Stimulated activated CD8-positive, alpha-beta memory T cell treated with anti-CD3 and anti-CD28 coated beads, Interleukin-12 subunit alpha, Interleukin-12 subunit beta, amount 100 ng/mL, for 24 hours (primary cell): ENCODE measurements around the gene MAP3K7CL.

Experiments used
- DNase-seq: peaks from one replicate; pipeline ENCODE4 v3.0.0-alpha.2; 2020; ENCODE audit errors: extremely low read depth

MAP3K7CL gene

GRCh38 chr21:29195981-29196669 lies 65.7 kb downstream of the MAP3K7CL start:
- peak; percentile 24 for DNase-seq

GRCh38 chr21:29196670-29197191 lies 66.3 kb downstream of the MAP3K7CL start:
- no peak for DNase-seq

GRCh38 chr21:29201186-29201585 lies 70.7 kb downstream of the MAP3K7CL start:
- no peak for DNase-seq

- no peak for DNase-seq
These were observed 74.6 kb downstream of the MAP3K7CL start for GRCh38 chr21:29205009-29205408.

DNA sequence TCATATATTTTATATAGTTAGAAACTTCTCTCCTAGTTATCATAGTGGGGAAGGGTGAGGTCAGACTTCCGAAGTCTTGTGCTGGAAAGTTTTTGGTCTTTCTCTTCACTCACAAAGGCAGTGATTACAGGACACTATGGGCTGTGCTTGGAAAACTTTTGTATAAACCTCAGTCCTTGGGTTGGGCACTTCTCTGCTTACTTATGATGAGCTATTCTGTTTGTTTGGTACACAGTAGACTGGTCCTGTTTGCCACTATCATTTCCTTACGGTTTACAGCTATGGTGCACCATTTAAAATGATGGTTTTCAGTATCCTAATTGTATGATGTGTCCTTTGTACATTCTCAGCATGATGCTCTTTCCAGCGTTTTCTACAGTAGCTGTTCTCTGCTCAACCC lies 75.5 kb downstream of the MAP3K7CL start:
- no peak for DNase-seq

GRCh38 chr21:29206445-29206844 lies 76.0 kb downstream of the MAP3K7CL start:
- DNase-seq: no peak

DNA sequence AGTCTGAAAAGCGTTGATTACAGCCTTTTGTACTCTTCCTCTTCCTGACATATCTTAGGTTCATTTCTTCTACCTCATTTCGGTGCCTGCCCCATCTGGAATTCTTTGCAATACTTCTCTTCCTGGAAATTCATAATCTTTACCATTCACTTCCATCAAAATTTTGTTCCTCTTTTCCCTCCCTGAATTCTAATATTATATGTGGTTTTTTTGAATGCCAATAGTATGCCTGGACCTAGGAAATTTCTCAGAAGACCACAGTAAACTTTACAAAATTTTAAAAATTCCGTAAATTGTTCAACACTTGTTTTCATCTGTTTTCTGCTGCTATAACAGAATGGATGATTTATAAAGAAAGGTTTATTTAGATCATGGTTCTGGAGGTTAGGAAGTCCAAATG lies 76.8 kb downstream of the MAP3K7CL start:
- no peak for DNase-seq

GRCh38 chr21:29208044-29208681 lies 77.7 kb downstream of the MAP3K7CL start:
- no peak for DNase-seq

GRCh38 chr21:29208682-29209059 lies 78.2 kb downstream of the MAP3K7CL start:
- DNase-seq: no peak

DNA sequence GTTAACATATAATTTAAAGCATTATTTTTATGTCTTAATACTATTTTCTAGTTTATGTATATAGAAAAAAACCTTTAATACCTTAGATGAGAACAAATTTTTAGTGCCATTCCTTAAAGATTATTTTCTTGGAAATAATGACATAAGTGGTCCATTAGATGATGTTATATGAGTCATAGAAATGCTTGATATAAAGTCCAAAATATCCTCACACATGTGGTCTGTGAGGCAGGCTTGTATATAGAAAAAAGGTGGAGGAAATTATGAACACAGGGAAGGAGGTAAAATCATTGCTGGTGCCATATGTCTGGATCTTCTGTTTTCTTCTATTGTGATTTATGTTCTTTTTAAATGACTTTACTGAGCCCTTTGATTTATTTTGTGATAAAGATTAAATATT lies 79.3 kb downstream of the MAP3K7CL start:
- no peak for DNase-seq

DNA sequence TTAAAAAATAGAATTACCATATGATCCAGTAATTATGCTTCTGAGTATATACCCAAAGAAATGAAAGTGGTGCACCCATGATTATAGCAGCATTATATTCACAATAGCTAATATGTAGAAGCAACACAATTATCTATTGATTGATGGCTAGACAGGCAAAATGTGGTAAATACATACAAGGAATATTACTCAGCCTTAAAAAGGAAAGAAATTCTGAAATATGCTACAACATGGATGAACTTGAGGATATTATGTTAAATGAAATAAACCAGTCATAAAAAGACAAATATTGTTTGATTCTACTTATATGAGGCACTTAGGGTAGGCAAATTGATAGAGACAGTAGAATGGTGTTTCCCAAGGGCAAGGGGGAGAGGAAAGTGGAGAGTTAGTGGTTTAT lies 80.8 kb downstream of the MAP3K7CL start:
- DNase-seq: no peak

GRCh38 chr21:29212446-29212845 lies 82.0 kb downstream of the MAP3K7CL start:
- no peak for DNase-seq

DNA sequence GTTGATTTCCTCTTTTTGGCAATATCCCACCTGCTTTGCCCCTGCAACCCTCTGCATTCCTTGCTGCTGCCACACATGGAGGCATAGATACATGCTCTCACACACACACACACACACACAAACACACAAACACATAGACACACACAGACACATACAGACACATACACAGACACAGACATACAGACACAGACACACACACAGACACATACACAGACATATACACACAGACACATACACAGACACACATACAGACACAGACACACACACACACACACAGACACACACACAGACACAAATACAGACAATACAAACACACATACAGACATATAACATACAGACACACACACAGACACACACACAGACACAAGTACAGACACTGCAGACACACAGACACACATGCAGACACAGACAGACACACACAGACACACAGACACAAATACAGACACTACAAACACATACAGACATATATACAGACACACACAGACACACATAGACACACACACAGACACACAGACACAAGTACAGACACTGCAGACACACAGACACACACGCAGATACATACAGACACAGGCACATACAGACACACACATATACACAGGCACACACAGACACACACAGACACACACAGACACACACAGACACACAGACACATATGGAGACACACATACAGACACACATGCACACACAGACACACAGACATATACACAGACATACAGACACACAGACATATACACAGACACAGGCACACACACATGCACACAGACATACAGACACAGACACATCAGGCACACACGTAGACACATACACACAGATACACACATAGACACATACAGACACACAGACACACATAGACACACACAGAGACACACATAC lies 83.3 kb downstream of the MAP3K7CL start:
- no peak for DNase-seq

GRCh38 chr21:29215709-29216108 lies 85.3 kb downstream of the MAP3K7CL start:
- no peak for DNase-seq

DNA sequence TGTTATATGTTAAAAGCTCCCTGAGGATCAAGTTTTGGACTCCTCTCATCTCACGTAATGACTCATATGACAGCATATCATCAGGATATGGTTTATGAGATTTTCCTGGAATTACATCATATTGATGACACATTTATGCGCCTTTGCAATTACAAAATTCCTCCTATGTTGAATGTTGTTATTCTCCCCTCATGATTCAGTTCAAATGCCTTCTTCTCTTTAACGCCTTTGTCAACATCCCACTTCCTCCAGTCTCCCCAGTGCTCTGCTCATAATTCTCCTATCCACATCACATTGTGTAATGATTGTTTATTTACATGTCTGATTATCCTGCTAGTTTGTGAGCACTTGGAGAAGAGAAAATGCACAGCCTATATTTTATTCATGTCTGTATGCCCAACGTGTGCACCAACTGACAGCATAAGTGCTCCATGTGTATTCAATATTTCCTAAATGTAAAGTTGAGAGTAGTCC lies 87.4 kb downstream of the MAP3K7CL start:
- no peak for DNase-seq

DNA sequence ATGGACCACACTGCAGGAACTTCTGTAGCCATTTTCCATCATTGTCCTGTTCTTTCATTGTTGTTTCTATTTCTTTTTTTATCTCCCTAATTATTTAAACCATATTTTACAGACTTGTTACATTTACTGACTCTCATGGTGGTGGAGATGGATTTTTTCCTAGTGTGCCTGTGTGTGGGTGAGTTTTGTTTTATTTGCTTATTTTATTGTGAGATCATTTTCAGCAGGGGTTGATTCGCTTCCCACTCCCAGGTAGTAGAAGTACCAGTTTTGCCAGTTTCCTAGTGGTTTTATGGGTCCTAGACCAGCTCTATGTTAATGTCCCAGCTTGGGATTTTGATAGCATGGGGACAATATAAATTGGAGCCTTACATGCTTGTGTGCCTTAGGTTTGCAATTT lies 88.3 kb downstream of the MAP3K7CL start:
- no peak for DNase-seq

DNA sequence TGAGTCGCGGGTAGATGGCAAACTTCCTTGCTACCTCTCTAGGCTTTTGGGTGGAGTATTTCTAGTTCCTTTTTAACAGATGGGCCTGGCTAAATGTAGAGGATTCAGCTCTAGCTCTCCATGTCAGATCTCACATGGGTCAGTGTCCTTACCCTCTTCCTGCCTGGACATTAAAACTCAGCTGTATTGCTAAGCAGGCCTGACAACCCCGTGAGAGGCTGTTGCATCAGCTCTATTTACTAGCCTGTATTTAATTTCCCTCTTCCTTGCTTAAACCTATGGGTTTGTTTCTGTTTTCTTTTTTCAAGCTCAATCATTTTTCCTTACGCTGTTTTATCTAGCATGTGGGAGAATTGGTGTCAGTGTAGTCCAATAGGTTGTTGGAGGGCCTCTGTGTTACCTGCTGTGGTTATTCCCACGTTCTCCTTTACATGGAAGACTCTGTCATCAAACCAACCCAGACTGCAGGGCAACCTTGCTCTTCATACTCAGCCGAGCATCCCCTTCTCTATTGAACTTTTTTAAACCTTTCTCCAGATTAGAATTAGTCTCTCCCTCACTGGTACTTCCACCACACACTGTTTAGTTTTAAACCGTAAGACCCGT lies 88.8 kb downstream of the MAP3K7CL start:
- DNase-seq: no peak

DNA sequence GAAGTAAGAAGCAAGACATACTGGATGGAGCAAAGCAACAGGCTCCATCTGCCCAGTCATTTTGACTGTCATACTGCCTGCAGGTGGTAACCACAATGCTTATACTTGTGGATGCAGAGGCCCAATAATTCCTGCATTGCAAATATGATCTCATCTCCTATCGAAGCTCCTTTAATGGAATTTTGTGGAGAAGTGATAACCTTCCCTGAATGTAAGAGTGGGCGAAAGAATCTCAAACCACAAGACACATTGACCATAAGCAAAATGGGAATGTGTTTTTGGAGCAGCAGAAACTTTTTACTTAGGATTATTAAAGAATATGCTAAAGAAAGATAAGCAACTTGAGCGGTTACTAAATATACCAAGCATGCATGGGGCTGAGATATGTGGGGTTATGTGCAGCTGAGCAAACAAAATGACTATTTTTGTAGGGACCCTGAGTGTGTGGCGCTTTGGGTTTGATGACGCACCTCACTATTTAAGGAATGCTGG lies 90.9 kb downstream of the MAP3K7CL start:
- DNase-seq: no peak

DNA sequence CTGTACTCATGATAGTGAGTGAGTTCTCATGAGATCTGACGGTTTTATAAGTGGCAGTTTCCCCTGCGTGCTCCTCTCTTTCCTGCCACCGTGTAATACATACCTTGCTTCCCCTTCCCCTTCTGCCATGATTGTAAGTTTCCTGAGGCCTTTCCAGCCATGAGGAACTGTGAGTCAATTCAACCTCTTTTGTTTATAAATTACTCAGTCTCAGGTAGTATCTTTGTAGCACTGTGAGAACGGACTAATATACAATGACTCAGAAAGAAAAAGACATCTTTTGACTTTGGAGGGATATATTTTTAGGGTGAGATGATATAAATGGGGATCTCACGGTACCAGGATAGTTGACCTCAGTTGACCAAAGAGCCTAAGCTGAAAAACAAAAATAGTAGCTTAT lies 93.6 kb downstream of the MAP3K7CL start:
- no peak for DNase-seq
